HG02885 (cell line): ENCODE results near the gene TSSK2.
"Not testable (repeated sequence)": the region's sequence is repeated elsewhere in the genome, so short reads cannot be mapped to it uniquely, and the experiment has no call there.

Source experiments
- ATAC-seq: cut with Tn5 transposase; IDR thresholded peaks from one replicate; pipeline ENCODE4 v1.9.1; 2021; ENCODE audit warnings: mild to moderate bottlenecking; ENCODE audit not compliant: unreplicated experiment, poor library complexity

TSSK2 gene

DNA sequence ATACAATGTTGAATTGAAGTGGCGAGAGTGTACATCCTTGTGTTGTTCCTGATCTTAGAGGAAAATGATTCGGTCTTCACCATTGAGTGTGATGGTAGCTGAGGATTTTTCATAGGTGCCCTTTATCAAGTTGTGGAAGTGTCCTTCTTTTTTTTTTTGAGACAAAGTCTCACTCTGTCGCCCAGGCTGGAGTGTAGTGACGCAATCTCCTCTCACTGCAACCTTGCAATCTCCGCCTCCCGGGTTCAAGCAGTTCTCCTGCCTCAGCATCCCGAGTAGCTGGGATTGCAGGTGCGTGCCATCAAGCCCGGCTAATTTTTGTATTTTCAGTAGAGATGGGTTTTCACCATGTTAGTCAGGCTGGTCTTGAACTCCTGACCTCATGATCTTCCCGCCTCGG lies 27.5 kb downstream of the TSSK2 start:
- not testable (repeated sequence) for ATAC-seq

- no peak for ATAC-seq
Observed at GRCh38 chr22:19164425-19164824, 33.3 kb downstream of the TSSK2 start.

GRCh38 chr22:19166421-19166820 lies 35.3 kb downstream of the TSSK2 start:
- ATAC-seq = no peak

- ATAC-seq = no peak
Observed at GRCh38 chr22:19167106-19167869, 36.2 kb downstream of the TSSK2 start.

DNA sequence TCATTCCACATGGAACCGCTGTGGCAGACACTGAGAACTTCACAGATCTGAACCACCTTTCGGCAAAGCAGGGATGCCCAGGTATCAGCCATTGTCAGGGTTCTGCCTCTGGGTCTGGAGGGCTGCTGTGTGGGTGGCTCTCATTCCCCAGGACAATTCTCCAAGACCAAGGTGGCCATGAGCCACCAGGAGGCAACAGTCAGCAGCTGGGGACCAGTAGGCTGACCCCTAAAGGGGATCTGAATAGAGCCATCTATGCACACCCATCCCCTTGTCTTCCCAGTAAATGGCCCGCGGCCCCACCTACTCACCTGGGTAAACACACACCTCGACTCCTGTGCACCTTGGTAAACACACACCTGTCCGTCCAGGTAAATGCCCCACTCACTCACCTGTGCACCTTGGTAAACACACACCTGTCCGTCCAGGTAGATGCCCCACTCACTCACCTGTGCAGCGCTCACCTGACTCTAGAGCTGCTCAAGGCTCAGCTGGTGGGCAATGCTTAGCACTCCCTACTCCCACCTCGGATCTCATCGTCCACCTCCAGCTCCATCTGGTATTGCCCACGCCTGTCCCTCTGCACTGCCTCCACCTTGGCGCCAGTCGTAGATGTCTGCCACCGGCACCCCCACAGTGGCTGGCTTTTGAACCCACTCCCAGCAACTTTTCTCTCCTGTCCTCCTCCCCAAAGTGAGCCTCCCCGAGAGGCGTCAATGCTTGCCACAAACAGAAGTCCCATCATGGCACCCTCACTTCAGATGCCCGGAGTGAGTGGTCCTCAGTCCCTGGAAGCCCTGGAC lies 37.2 kb downstream of the TSSK2 start:
- ATAC-seq = no peak

DNA sequence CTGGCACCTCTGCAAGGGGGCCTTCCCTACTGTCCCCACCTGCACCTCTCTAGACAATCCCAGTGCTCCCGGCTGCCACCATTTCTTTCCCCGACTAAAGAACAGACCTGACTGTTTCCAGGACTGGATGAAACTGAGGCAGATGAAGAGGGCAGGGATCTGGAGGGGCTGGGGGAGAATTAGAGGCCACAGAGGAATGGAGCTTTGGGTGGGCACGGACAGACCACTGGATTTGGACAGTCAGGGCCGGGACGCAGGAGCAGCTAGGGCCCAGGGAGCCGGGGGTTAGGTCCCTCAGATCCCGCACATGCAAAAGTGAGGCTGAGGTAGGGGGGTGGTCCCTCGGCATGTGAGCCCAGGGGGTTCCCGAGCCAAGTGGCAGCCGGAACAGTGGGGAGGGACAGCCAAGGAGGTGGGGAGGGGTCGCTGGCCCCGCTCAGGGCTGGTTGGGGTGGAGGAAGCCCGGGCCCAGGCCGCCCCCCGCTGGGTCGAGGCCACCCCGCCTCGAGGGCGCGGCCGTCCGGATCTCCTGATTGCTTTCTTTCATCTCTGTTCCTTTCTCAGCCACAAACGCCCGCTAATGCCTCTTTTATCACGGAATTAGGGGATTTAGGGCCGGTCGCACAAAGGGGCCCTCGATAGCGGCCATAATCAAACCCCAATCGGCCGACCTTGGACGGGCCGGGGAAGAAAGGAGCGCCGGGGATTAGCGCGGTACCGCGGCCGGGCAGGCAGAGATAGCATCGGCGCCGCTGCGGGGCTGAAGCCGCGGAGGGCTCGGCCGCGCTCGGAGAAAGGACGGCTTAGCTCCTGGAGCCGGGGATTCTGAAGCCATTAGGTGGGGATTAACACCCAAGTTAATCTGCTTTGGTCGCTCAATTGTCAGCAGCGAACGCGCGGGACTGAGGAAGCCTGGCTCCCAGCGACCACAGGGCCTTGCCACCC lies 38.2 kb downstream of the TSSK2 start:
- ATAC-seq = no peak

DNA sequence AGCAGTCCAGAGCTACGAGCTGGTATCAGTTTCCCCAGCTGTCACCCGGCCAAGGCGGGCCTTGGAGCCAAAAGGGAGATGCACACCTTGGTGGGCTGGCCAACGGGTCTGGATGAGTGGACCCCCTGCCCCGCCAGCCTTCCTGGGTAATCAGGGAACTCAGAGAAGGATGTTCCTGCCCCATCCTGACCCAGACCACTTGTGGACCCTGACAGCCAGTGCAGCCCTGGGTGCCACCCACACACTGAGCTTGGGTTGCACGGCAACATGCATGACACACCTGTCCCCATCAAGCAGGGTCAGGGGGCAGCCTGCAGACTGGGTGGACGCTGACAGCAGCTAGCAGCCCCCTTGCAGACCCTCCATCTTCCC lies 38.8 kb downstream of the TSSK2 start:
- no peak for ATAC-seq

GRCh38 chr22:19172213-19173046 lies 41.3 kb downstream of the TSSK2 start:
- no peak for ATAC-seq

DNA sequence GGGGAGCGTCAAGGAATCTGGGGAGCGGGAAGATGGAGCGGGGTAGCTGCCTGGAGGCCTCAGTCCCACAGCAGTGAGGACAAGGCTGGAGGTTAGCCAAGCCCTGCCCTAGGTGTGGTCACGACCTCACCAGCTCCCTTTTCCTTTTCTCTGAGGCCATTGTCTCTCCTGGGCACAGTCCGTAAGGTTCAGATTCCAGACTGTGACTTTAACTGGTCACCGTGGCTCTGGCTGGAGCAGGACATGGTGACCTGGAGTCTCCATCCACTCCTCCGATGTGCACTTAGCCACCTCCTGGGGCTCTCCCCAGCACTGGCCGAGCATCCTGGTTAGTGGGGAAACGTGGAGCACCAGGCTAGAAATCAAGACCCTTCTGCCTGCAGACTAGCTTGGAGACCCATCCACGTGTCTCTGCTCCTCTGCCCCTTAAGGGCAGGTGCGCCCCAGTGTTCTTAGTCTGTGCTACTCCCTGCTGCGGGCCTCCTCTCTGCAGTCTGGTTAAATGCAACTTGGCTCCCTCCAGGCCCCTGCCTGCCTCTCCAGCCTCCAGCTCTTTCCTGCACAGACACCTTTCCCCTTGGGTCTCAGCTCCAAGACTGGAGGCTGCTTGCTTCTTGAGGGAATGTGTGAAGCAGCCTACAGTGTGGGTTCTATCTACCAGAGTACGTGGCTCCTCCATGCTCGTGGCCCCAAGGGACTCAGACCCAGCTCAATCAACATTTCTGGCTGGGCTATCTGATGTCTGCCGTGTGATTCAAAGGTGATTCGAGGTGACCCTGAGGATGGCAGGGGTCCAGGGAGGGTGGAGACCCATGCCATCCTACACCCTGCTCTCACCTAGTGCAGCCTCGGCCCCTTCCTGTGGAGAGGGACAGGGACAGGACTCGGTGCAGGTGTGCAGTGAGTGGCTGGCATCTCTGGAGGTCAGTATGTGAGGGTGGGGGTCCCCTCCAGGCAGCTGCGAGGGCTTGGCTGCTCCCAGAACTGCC lies 42.2 kb downstream of the TSSK2 start:
- ATAC-seq = no peak

- ATAC-seq = no peak
Observed at GRCh38 chr22:19174106-19175025, 43.3 kb downstream of the TSSK2 start.

GRCh38 chr22:19175026-19175601 lies 44.0 kb downstream of the TSSK2 start:
- ATAC-seq = no peak

DNA sequence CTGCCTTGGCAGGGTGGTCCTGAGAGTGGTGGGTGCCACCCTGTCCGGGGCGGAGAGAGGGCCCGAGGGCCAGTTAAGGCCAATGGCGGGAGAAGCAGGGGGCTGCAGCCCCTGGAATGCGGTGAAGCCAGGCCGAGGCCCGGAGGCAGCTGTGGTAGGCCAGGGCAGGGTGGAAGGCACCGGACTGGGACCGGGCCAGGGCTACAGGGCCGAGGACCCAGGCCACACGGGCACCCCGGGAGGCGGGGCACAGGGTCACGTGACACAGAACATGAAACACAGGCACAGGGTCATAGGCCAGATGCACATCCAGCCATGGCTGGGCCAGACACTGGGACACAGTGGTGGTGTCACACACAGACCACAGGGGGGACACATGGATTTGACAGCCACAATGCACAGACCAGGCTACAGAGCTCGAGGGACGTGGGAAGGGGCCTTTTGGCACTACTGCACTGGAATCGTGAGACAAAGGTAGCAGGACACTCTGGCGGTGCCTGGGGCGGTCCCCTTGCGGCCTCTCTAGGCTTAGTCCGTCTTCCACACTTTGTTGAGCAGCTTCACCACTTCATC lies 44.6 kb downstream of the TSSK2 start:
- ATAC-seq = no peak

- no peak for ATAC-seq
Observed at GRCh38 chr22:19176175-19176643, 45.1 kb downstream of the TSSK2 start.

DNA sequence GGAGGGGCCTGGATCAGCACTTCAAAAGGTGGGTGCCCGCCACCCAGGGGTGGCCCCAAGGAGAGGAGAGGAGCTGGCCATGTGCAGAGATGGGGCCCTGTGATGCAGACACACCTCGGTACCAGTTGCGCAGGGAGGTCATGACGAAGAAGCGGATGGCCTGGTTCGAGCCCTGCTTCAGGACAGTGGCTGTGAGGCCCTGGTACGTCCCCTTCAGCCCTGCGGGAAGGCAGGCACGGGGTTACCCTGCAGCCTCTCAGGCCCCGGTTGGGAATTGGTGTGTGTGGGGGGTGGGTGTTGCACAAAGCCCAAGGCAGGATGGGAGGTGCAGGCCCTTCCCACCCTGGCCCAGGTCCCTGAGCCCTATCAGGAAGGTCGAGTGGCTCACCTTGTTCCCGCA lies 45.6 kb downstream of the TSSK2 start:
- no peak for ATAC-seq

DNA sequence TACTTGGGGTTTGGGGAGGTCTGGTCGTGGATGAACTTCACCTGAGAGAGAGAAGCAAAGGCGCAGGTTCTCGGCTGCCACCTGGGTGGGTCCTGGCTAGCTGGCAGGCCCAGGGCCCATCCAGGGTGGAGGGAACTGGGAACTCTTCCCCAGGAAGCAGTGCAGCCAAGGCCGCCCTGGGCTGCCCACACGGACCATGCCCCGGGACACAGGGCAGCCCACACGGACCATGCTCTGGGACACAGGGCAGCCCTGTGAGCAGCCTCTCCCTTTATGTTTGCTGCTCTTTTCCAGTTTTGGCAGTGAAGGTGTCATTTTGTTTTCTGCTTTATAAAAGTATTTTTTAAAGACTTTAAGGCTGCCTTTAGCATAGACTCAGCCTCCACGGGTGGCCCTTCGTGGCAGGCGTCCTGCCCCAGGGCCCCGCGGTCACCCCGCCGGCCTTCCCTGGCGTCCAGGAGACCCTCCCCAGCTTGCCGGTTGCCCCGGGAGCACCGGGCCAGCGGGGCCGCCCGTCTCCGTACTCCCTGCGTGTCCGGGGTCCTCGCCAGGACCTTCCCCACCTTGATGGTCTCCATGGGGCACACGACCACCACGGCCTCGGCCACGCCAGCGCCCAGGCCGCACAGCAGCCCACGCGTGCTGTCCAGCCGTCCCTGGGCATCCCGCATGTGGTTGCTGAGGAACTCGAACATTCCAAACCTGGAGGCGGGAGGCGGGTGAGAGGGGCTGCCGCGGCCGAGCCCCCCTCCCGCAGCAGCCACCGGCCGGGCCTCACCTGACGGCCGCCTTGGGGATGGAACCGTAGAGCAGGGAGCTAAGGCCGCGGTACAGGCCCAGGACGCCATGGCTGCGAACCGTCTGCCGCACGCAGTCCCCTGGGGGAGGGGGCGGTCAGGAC lies 46.3 kb downstream of the TSSK2 start:
- no peak for ATAC-seq
